Gastrocnemius medialis (tissue), 4 donors: ENCODE data around the gene OLFML2A. TPM values are rescaled to one million over a fixed set of nuclear protein-coding genes. Genes with fewer than 3 reads are reported as not detected.

Source experiments
- ATAC-seq, 2 donors: fragments of 150-250 bp; one replicate each; pipeline ENCODE4 v1.9.1; 2016
- DNase-seq, 2 donors: peaks; one replicate each; pipeline ENCODE4 v3.0.0-alpha.2; 2019
- H3K27ac ChIP-seq, 4 donors: fragments of 200-600 bp; sonication (generic); 1 replicate in 1 of 4; 2 replicates in 3 of 4; pipeline ENCODE4 v1.5.1; 2016 to 2018; ENCODE audit warnings: mild to moderate bottlenecking in 2 of 4, moderate library complexity in 1 of 4
- H3K27me3 ChIP-seq, 3 donors: fragments of 200-600 bp; sonication (generic) in 2 of 3; 1 replicate in 1 of 3; 2 replicates in 2 of 3; pipeline versions ENCODE4 v1.5.1 to v1.6.0; 2016 to 2019; ENCODE audit warnings: mild to moderate bottlenecking in 1 of 3, moderate library complexity in 1 of 3
- H3K36me3 ChIP-seq, 2 donors: fragments of 200-600 bp; sonication (generic) in 1 of 2; one replicate each; pipeline ENCODE4 v1.5.1; 2017 to 2018
- H3K4me1 ChIP-seq, 2 donors: fragments of 200-600 bp; sonication (generic) in 1 of 2; one replicate each; pipeline ENCODE4 v1.5.1; 2016 to 2017; ENCODE audit warnings: mild to moderate bottlenecking in 2 of 2
- H3K4me3 ChIP-seq, 4 donors: fragments of 200-600 bp; sonication (generic) in 3 of 4; 1 replicate in 1 of 4; 2 replicates in 3 of 4; pipeline ENCODE4 v1.5.1; 2016 to 2019; ENCODE audit warnings: mild to moderate bottlenecking in 2 of 4
- H3K9me3 ChIP-seq, 3 donors: fragments of 200-600 bp; sonication (generic) in 2 of 3; 1 replicate in 1 of 3; 2 replicates in 2 of 3; pipeline ENCODE4 v1.5.1; 2016 to 2019
- CTCF ChIP-seq, 5 experiments: fragments of 450-650 bp in 3 of 5; fragments of 200-600 bp in 2 of 5; sonication (generic) in 2 of 5; IDR thresholded peaks in 4 of 5; conservative IDR thresholded peaks in 1 of 5; 1 replicate in 4 of 5; 2 replicates in 1 of 5; pipeline ENCODE4 v1.5.1; 2016 to 2019; ENCODE audit warnings: antibody characterized with exemption in 5 of 5, mild to moderate bottlenecking in 3 of 5, moderate library complexity in 3 of 5
- POLR2A ChIP-seq, 2 donors: fragments of 450-650 bp; IDR thresholded peaks; one replicate each; pipeline ENCODE4 v1.6.1; 2017; ENCODE audit warnings: antibody characterized with exemption in 2 of 2, mild to moderate bottlenecking in 2 of 2, moderate library complexity in 2 of 2
- in situ Hi-C, 4 donors: fragments of 200-750 bp; cut with MboI; loops; one replicate each; pipeline versions ENCODE4 v1.15.0 to v1.8.0; 2017; ENCODE audit warnings: low sequenced_read_pairs in 4 of 4
- intact Hi-C: fragments of 100-400 bp; cut with DNase I; formaldehyde crosslinking; loops from one replicate; pipeline ENCODE4 v1.15.1; 2023; ENCODE audit warnings: low total_unique reads
- total RNA-seq, 4 donors: library from RNA; depleted of rRNA; stranded (reverse); fragments of >200 nt; gene quantifications; one replicate each; pipeline versions ENCODE4 v1.1.0 to v1.2.3, GENCODE V29; 2016

Gene OLFML2A
- total RNA-seq, 4 donors from 2014 or later, result 6.9 to 48.0 (median 32.8) TPM

- Histone ChIP-seq H3K27me3 (no peaks in the 10 kb centered on the region), H3K27ac (peak within 1 kb of the TSS; percentile 80 to 93 (median 90)), H3K9me3 (no peaks in the 10 kb centered on the region), H3K36me3 (peaks cover 0 to 13% of the 10 kb centered on the region in 2 donors), H3K4me1 (peaks cover 28 to 32% of the 10 kb centered on the region in 2 donors), H3K4me3 (peak within 1 kb of the TSS; percentile 35 to 59 (median 50))
- DNase-seq, result peak; percentile 88 to 94
- intact Hi-C loops, result loop anchor here (1.0 kb wide), 2 partner anchors 13 to 81 kb away; no protein-coding TSS in a partner anchor
- in situ Hi-C loops, result loop anchor here in 2 of 4 donors (5.0 kb wide), 1 partner anchor 81 kb away; the partner anchor contains the start of gene NR6A1 (in 2 of the 2)
- no peak for TF ChIP-seq POLR2A (IDR thresholded peaks at IDR 0.05)
- peak; percentile 95 to 100 (median 100) for TF ChIP-seq CTCF (IDR thresholded peaks at IDR 0.05 in 4 of 5, conservative IDR thresholded peaks at IDR 0.05 in 1 of 5)
- ATAC-seq, result peak; percentile 86 to 88
These were observed 76.0 kb downstream of the OLFML2A start, which contains the start of gene WDR38 for GRCh38 chr9:124852829-124853531. TSS of gene WDR38 (plus strand) at chr9:124853460. CDS start at chr9:124853532, 72 bp downstream.

- in situ Hi-C loops, result loop anchor here in 2 of 4 donors (5.0 kb wide), 1 partner anchor 81 kb away; the partner anchor contains the start of gene NR6A1 (in 2 of the 2)
- intact Hi-C loops, result no loop called here
These were observed 76.7 kb downstream of the OLFML2A start for GRCh38 chr9:124853605-124854143.

GRCh38 chr9:124854161-124854560, 77.2 kb downstream of the OLFML2A start:
- Histone ChIP-seq H3K4me1 (peaks cover 36 to 38% of the 10 kb centered on the region in 2 donors), H3K4me3 (no peak overlapping the region), H3K27ac (no peak overlapping the region), H3K9me3 (no peaks in the 10 kb centered on the region), H3K36me3 (peaks cover 0 to 25% of the 10 kb centered on the region in 2 donors), H3K27me3 (no peaks in the 10 kb centered on the region)
- in situ Hi-C loops, result loop anchor here in 2 of 4 donors (5.0 kb wide), 1 partner anchor 82 kb away; the partner anchor contains the start of gene NR6A1 (in 2 of the 2)
- ATAC-seq (no peak), DNase-seq (no peak)
- intact Hi-C loops, result no loop called here
- TF ChIP-seq POLR2A (IDR thresholded peaks at IDR 0.05) (no peak), CTCF (IDR thresholded peaks at IDR 0.05 in 4 of 5, conservative IDR thresholded peaks at IDR 0.05 in 1 of 5) (no peak)

More at GRCh38 chr9:124853605-124854143, 76.7 kb downstream of the OLFML2A start:
- ATAC-seq (no peak), DNase-seq (no peak)
- H3K36me3 ChIP-seq, result peaks cover 0 to 20% of the 10 kb centered on the region in 2 donors
- H3K4me3 ChIP-seq, result peak overlapping the region; percentile 35 to 59 (median 50)
- peaks cover 31 to 33% of the 10 kb centered on the region in 2 donors for H3K4me1 ChIP-seq
- peak overlapping the region in 1 of 4 donors; percentile 89 for H3K27ac ChIP-seq
- no peak for TF ChIP-seq CTCF (IDR thresholded peaks at IDR 0.05 in 4 of 5, conservative IDR thresholded peaks at IDR 0.05 in 1 of 5)
- no peak for TF ChIP-seq POLR2A (IDR thresholded peaks at IDR 0.05)
- no peaks in the 10 kb centered on the region for H3K27me3 ChIP-seq
- no peaks in the 10 kb centered on the region for H3K9me3 ChIP-seq

DNA sequence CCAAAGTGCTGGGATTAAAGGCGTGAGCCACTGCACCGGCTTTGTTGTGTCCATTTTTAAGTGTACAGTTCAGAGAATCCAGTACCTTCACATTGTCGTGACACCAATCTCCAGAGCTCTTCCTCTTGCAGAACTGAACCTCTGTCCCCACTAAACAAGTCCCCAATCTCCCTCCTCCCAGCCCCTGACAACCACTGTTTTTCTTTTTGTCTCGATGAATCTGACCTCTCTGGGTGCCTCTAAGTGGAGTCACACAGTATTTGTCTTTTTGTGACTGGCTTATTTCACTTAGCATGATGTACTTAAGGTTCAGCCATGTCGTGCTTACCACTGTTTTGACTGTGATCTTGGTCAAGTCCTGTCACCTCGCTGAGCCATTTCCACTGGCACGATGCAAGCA, 77.9 kb downstream of the OLFML2A start:
- Histone ChIP-seq H3K36me3 (peaks cover 0 to 31% of the 10 kb centered on the region in 2 donors), H3K4me1 (peaks cover 39 to 42% of the 10 kb centered on the region in 2 donors), H3K27me3 (no peaks in the 10 kb centered on the region), H3K9me3 (no peaks in the 10 kb centered on the region), H3K4me3 (no peak overlapping the region), H3K27ac (no peak overlapping the region)
- in situ Hi-C loops, result loop anchor here in 3 of 4 donors (5.0 kb wide), 1 partner anchor 83 kb away; the partner anchor contains the start of gene NR6A1 (in 3 of the 3)
- DNase-seq (no peak), ATAC-seq (no peak)
- intact Hi-C loops, result no loop called here
- no peak for TF ChIP-seq CTCF (IDR thresholded peaks at IDR 0.05 in 4 of 5, conservative IDR thresholded peaks at IDR 0.05 in 1 of 5)
- no peak for TF ChIP-seq POLR2A (IDR thresholded peaks at IDR 0.05)
